ENCODE measurements around the gene TRIM24. TPM values are rescaled to one million over a fixed set of nuclear protein-coding genes. Genes with fewer than 3 reads are reported as not detected.
A peak's percentile ranks its signal among the peaks of the same experiment; 100 is the strongest.
"Not testable (repeated sequence)": the region's sequence is repeated elsewhere in the genome, so short reads cannot be mapped to it uniquely, and the experiment has no call there.

Gene TRIM24
- total and polyA plus RNA-seq, 12 donors: 7.7 to 26.2 (median 18.9) TPM

GRCh38 chr7:138525757-138526156, 65.7 kb downstream of the TRIM24 start:
- intact Hi-C loops (cut with DNase I): no loop called here
- peaks cover 0 to 27% (median 0%) of the 10 kb centered on the region in 9 donors for H3K4me1 ChIP-seq
- peaks cover 0 to 94% (median 42%) of the 10 kb centered on the region in 9 donors for H3K36me3 ChIP-seq
- TF ChIP-seq CTCF (IDR thresholded peaks at IDR 0.05): no peak
- H3K27me3 ChIP-seq: no peaks in the 10 kb centered on the region
- no peak for ATAC-seq
- no peak overlapping the region for H3K27ac ChIP-seq
- WGBS, 2 donors: 97 to 98% methylated on average over 3 of the region's 3 CpGs
- H3K9me3 ChIP-seq: peaks cover 0 to 47% (median 31%) of the 10 kb centered on the region in 11 donors
- no peak for DNase-seq
- no peak overlapping the region for H3K4me3 ChIP-seq

- ATAC-seq: peak in 2 of 8 donors; percentile 41 to 57
- no peak for TF ChIP-seq CTCF (IDR thresholded peaks at IDR 0.05)
- Histone ChIP-seq H3K4me3 (no peak overlapping the region), H3K4me1 (peaks cover 0 to 29% (median 0%) of the 10 kb centered on the region in 9 donors), H3K36me3 (peaks cover 0 to 82% (median 36%) of the 10 kb centered on the region in 9 donors), H3K27ac (peak overlapping the region in 1 of 10 donors; percentile 31), H3K27me3 (no peaks in the 10 kb centered on the region), H3K9me3 (peaks cover 0 to 55% (median 31%) of the 10 kb centered on the region in 11 donors)
- intact Hi-C loops (cut with DNase I): no loop called here
- WGBS, 2 donors: 75 to 79% methylated on average over 5 of the region's 5 CpGs
- peak in 1 of 2 donors; percentile 36 for DNase-seq
Measured at GRCh38 chr7:138527746-138528223, 67.7 kb downstream of the TRIM24 start.

- Histone ChIP-seq H3K36me3 (peaks cover 0 to 52% (median 5%) of the 10 kb centered on the region in 9 donors), H3K4me1 (peaks cover 0 to 12% (median 0%) of the 10 kb centered on the region in 9 donors)
- not testable (repeated sequence) for H3K27ac ChIP-seq, H3K9me3 ChIP-seq, H3K27me3 ChIP-seq, ATAC-seq, H3K4me3 ChIP-seq, DNase-seq
- intact Hi-C loops (cut with DNase I): loop anchor here in 1 of 10 donors (10.0 kb wide), 1 partner anchor 58 kb away; no protein-coding TSS in a partner anchor
- WGBS, 2 donors: 93 to 97% methylated on average over 19 to 20 of the region's 20 CpGs
Measured at GRCh38 chr7:138536833-138537232, 76.8 kb downstream of the TRIM24 start.

- Histone ChIP-seq H3K4me3 (no peak overlapping the region), H3K9me3 (peaks cover 0 to 6% (median 0%) of the 10 kb centered on the region in 11 donors), H3K36me3 (peaks cover 0 to 65% (median 5%) of the 10 kb centered on the region in 9 donors), H3K27ac (peak overlapping the region in 2 of 10 donors; percentile 0 to 3), H3K4me1 (peaks cover 0 to 12% (median 0%) of the 10 kb centered on the region in 9 donors), H3K27me3 (no peaks in the 10 kb centered on the region)
- DNase-seq (no peak), ATAC-seq (no peak)
- no peak for TF ChIP-seq CTCF (IDR thresholded peaks at IDR 0.05)
- intact Hi-C loops (cut with DNase I): loop anchor here in 1 of 10 donors (10.0 kb wide), 1 partner anchor 56 kb away; no protein-coding TSS in a partner anchor
- 39 to 59% methylated on average over 2 of the region's 2 CpGs for WGBS, 2 donors
Measured at GRCh38 chr7:138538518-138538917, 78.5 kb downstream of the TRIM24 start.

All from heart right ventricle (tissue), 16 donors.